ENCODE data around the gene PLA2G5. TPM values are rescaled to one million over a fixed set of nuclear protein-coding genes. Genes with fewer than 3 reads are reported as not detected.

PLA2G5 gene
- total and polyA plus RNA-seq, 2 of the 8 experiments (the other 6 are each of a cell fraction or from before 2014, with no cell fraction given): 0.05 TPM; not detected in 1

DNA sequence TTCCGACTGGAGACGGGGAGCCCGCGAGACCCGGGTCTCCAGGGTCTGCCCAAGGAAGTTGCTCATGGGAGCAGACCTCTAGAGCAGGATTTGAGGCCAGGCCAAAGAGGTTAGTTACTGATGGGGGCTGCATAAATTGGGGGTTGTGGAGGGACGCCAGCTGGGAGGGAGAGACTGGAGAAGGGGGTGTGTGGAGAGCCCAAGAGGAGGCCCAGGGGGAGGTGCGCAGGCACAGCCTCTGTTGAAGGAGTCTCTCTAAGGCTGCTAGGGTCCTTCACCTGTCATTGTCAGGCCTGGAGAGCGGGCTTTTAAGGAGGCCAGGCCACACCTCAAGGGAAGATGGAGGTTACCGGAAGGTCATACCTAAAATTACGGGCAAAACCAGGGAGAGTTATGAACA lies 363 bp downstream of the PLA2G5 start:
- Histone ChIP-seq H3K14ac (ENCODE audit: insufficient read length) (no peak overlapping the region), H2BK20ac (ENCODE audit: low read length) (no peak overlapping the region), H3K4me3 (ENCODE audit: extremely low read depth in 1 of 4, insufficient read depth in 2 of 4, low read depth in 3 of 4, low read length in 4 of 4) (no peak overlapping the region), H3K9me3 (ENCODE audit: insufficient read depth in 2 of 2, low read depth in 1 of 2, low read length in 1 of 2) (no peaks in the 10 kb centered on the region), H3K27me3 (replicated peaks in 1 of 4; ENCODE audit: control insufficient read depth in 3 of 4, extremely low read depth in 1 of 4, insufficient read depth in 3 of 4, low read length in 3 of 4) (no peaks in the 10 kb centered on the region), H2BK12ac (ENCODE audit: low read depth, low read length) (no peak overlapping the region), H3K4me1 (replicated peaks in 1 of 4; ENCODE audit: control insufficient read depth in 3 of 4, insufficient read depth in 4 of 4, low read length in 3 of 4) (no peaks in the 10 kb centered on the region; a peak in 1 of 7 replicates), H3K79me1 (ENCODE audit: low read depth, low read length) (no peaks in the 10 kb centered on the region), H3K23ac (ENCODE audit: insufficient read length) (no peak overlapping the region), H4K91ac (replicated peaks; ENCODE audit: insufficient read length, low read length) (no peak overlapping the region), H3K56ac (replicated peaks; ENCODE audit: insufficient read length, low read depth, low read length) (no peak overlapping the region), H3K9ac (replicated peaks in 1 of 4; ENCODE audit: extremely low read depth in 1 of 4, low read depth in 3 of 4, low read length in 3 of 4) (no peak overlapping the region), H2BK120ac (replicated peaks; ENCODE audit: low read depth, low read length) (no peak overlapping the region), H3K36me3 (ENCODE audit: control insufficient read depth in 2 of 4, insufficient read depth in 4 of 4, low read length in 3 of 4) (no peaks in the 10 kb centered on the region), H3K27ac (ENCODE audit: low read depth, low read length) (no peak overlapping the region), H2AK5ac (ENCODE audit: low read depth, low read length) (no peak overlapping the region), H2BK5ac (ENCODE audit: low read depth, low read length) (no peak overlapping the region), H4K20me1 (replicated peaks in 1 of 2; ENCODE audit: control insufficient read depth in 1 of 2, insufficient read depth in 2 of 2, low read length in 2 of 2) (no peaks in the 10 kb centered on the region), H3K23me2 (ENCODE audit: low read depth, low read length) (no peaks in the 10 kb centered on the region), H3K79me2 (ENCODE audit: control insufficient read depth in 1 of 2, insufficient read depth in 2 of 2, low read length in 2 of 2) (no peaks in the 10 kb centered on the region), H3K4ac (replicated peaks; ENCODE audit: insufficient read length, low read depth, low read length) (no peak overlapping the region), H2BK15ac (ENCODE audit: low read length) (0 out of 2 replicates have a peak overlapping the region, but pooled peaks have one; percentile 46), H3K18ac (ENCODE audit: extremely low read depth, low read length) (no peak overlapping the region), H4K5ac (ENCODE audit: insufficient read length, low read depth, low read length) (no peak overlapping the region), H2AFZ (ENCODE audit: low read length) (no peak overlapping the region), H3K4me2 (ENCODE audit: insufficient read depth in 1 of 2, low read depth in 2 of 2, low read length in 2 of 2) (no peak overlapping the region), H4K8ac (ENCODE audit: extremely low read depth, insufficient read depth, low read length) (peak overlapping the region; percentile 28; the same call in 1 of the 2 replicates)
- DNase-seq (ENCODE audit: low read depth in 1 of 2, low spot score in 2 of 2): no peak
- WGBS, 2 experiments (ENCODE audit: extremely low coverage in 1 of 2, insufficient coverage in 1 of 2, insufficient read length in 1 of 2, insufficient replicate concordance in 2 of 2, low coverage in 1 of 2, low lambda C conversion rate in 2 of 2, missing lambda C conversion rate in 1 of 2): 94% methylated on average over 10 of the region's 10 CpGs; no CpG with 5 or more reads in 1 of the 2 experiments
- POLR2A ChIA-PET (ENCODE audit: partially characterized antibody): interaction anchor here (0.7 kb wide), 1 partner anchor 1168 kb away, joined by 3 read pairs; no protein-coding TSS in a partner anchor
- CTCF ChIA-PET (ENCODE audit: partially characterized antibody): no interaction called here
- no peak for FAIRE-seq
- TF ChIP-seq BRCA1 (IDR thresholded peaks at IDR 0.05; ENCODE audit: low read depth, low read length) (no peak), RAD21 (IDR thresholded peaks at IDR 0.05 in 1 of 2, conservative IDR thresholded peaks at IDR 0.05 in 1 of 2; ENCODE audit: low read depth in 2 of 2, low read length in 2 of 2) (no peak), KDM5A (IDR thresholded peaks at IDR 0.05; ENCODE audit: low read length) (no peak), SIN3A (conservative IDR thresholded peaks at IDR 0.05 in 1 of 2, IDR thresholded peaks at IDR 0.05 in 1 of 2; ENCODE audit: low read depth in 1 of 2, low read length in 2 of 2) (no peak), GABPA (IDR thresholded peaks at IDR 0.05; ENCODE audit: borderline replicate concordance, insufficient read depth, low read length) (no peak), GTF2F1 (IDR thresholded peaks at IDR 0.05; ENCODE audit: borderline replicate concordance, low read depth, low read length) (no peak), CBX8 (IDR thresholded peaks at IDR 0.05; ENCODE audit: borderline replicate concordance, low read depth, low read length) (no peak), TAF7 (optimal IDR thresholded peaks at IDR 0.05; ENCODE audit: borderline replicate concordance, low read depth, low read length) (no peak), SIX5 (IDR thresholded peaks at IDR 0.05; ENCODE audit: low read depth, low read length) (no peak), CREB1 (IDR thresholded peaks at IDR 0.05) (no peak), ASH2L (IDR thresholded peaks at IDR 0.05; ENCODE audit: low read length) (no peak), CBX5 (IDR thresholded peaks at IDR 0.05; ENCODE audit: low read depth, low read length) (no peak)
- TF ChIP-seq, protein P1, sequence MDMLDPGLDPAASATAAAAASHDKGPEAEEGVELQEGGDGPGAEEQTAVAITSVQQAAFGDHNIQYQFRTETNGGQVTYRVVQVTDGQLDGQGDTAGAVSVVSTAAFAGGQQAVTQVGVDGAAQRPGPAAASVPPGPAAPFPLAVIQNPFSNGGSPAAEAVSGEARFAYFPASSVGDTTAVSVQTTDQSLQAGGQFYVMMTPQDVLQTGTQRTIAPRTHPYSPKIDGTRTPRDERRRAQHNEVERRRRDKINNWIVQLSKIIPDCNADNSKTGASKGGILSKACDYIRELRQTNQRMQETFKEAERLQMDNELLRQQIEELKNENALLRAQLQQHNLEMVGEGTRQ (IDR thresholded peaks at IDR 0.05; ENCODE audit: low read length): no peak
